ENCODE data around the gene FBXO17.

- TF ChIP-seq CTCF (IDR thresholded peaks at IDR 0.05; ENCODE audit: poor library complexity), result no peak
- TF ChIP-seq EZH2phosphoT487 (IDR thresholded peaks at IDR 0.05; ENCODE audit: low read depth, severe bottlenecking, unreplicated experiment), result no peak
These were observed 823 bp downstream of the FBXO17 start for GRCh38 chr19:38974624-38975213.
